ENCODE results near the gene VPS35. TPM values are rescaled to one million over a fixed set of nuclear protein-coding genes. Genes with fewer than 3 reads are reported as not detected.

Gene VPS35
- total RNA-seq, 1 experiment from 2014 or later = 70.4 TPM

- no CpG with 5 or more reads among the region's 8 CpGs for WGBS (ENCODE audit: extremely low coverage, insufficient read length, low lambda C conversion rate)
- Histone ChIP-seq H3K9me3 (ENCODE audit: control insufficient read depth, low read depth, low read length) (no peaks in the 10 kb centered on the region), H4K8ac (replicated peaks; ENCODE audit: insufficient read length, low read depth, low read length) (no peak overlapping the region), H4K5ac (ENCODE audit: insufficient read length, low read depth, low read length) (no peak overlapping the region), H3K4ac (ENCODE audit: low read depth, low read length) (no peak overlapping the region), H2BK12ac (ENCODE audit: insufficient read length, low read depth, low read length) (no peak overlapping the region), H4K91ac (ENCODE audit: insufficient read length, low read depth, low read length) (no peak overlapping the region), H3K4me1 (ENCODE audit: insufficient read depth, low read length) (no peaks in the 10 kb centered on the region; the same call in 1 of the 2 replicates), H3K4me2 (ENCODE audit: insufficient read depth, insufficient read length, low read length) (no peak overlapping the region), H2AFZ (ENCODE audit: low read length) (no peak overlapping the region), H4K20me1 (ENCODE audit: control insufficient read depth, insufficient read depth, insufficient read length) (no peaks in the 10 kb centered on the region), H3K79me2 (ENCODE audit: insufficient read depth, low read length) (no peaks in the 10 kb centered on the region), H3K18ac (ENCODE audit: insufficient read length, low read depth, low read length) (no peak overlapping the region), H3T11ph (ENCODE audit: low read length) (no peak overlapping the region), H3K56ac (ENCODE audit: insufficient read length, low read depth, low read length) (no peak overlapping the region), H3K23ac (ENCODE audit: insufficient read length, low read depth, low read length) (no peak overlapping the region), H2BK120ac (ENCODE audit: low read depth, low read length, poor library complexity, severe bottlenecking) (no peak overlapping the region), H3K27ac (ENCODE audit: insufficient read length, low read depth, low read length) (no peak overlapping the region), H3K9ac (ENCODE audit: extremely low read depth, insufficient read length, low read length) (no peak overlapping the region), H3K23me2 (ENCODE audit: insufficient read length, low read depth, low read length, poor library complexity, severe bottlenecking) (no peaks in the 10 kb centered on the region), H2BK15ac (ENCODE audit: low read depth, low read length) (no peak overlapping the region), H2BK5ac (ENCODE audit: insufficient read length, low read length) (no peak overlapping the region), H3K79me1 (ENCODE audit: insufficient read depth, low read depth, low read length, poor library complexity, severe bottlenecking) (no peaks in the 10 kb centered on the region), H3K14ac (ENCODE audit: insufficient read depth, low read length) (no peak overlapping the region), H2BK20ac (ENCODE audit: low read depth, low read length, poor library complexity, severe bottlenecking) (no peak overlapping the region), H2AK5ac (ENCODE audit: insufficient read length, low read length) (no peak overlapping the region), H3K27me3 (ENCODE audit: insufficient read depth, low read length) (no peaks in the 10 kb centered on the region)
- Mint-ChIP-seq H3K4me1 (peaks cover 6 to 13% of the 10 kb centered on the region in 2 experiments; a peak in 3 of 4 replicates), H3K36me3 (ENCODE audit: insufficient read depth in 1 of 3, low read depth in 3 of 3) (no peaks in the 10 kb centered on the region; a peak in 2 of 7 replicates), H3K4me3 (no peak overlapping the region), H3K27me3 (ENCODE audit: low read depth) (peaks cover 15% of the 10 kb centered on the region), H3K9me3 (peaks cover 16% of the 10 kb centered on the region in 2 experiments), H3K27ac (no peak overlapping the region)
- DNase-seq = peak; percentile 47
- TF ChIP-seq, protein P1, sequence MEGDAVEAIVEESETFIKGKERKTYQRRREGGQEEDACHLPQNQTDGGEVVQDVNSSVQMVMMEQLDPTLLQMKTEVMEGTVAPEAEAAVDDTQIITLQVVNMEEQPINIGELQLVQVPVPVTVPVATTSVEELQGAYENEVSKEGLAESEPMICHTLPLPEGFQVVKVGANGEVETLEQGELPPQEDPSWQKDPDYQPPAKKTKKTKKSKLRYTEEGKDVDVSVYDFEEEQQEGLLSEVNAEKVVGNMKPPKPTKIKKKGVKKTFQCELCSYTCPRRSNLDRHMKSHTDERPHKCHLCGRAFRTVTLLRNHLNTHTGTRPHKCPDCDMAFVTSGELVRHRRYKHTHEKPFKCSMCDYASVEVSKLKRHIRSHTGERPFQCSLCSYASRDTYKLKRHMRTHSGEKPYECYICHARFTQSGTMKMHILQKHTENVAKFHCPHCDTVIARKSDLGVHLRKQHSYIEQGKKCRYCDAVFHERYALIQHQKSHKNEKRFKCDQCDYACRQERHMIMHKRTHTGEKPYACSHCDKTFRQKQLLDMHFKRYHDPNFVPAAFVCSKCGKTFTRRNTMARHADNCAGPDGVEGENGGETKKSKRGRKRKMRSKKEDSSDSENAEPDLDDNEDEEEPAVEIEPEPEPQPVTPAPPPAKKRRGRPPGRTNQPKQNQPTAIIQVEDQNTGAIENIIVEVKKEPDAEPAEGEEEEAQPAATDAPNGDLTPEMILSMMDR (conservative IDR thresholded peaks at IDR 0.05) = peak; percentile 60
Observed at GRCh38 chr16:46648656-46649055, 40.3 kb downstream of the VPS35 start.
